GM18508 (cell line): ENCODE data around the gene ZCWPW1.
"Not testable (repeated sequence)": the region's sequence is repeated elsewhere in the genome, so short reads cannot be mapped to it uniquely, and the experiment has no call there.

Experiments used
- ATAC-seq: cut with Tn5 transposase; IDR thresholded peaks from one replicate; pipeline ENCODE4 v1.9.1; 2021; ENCODE audit warnings: moderate number of reproducible peaks; ENCODE audit not compliant: insufficient read depth, unreplicated experiment

The ZCWPW1 gene

GRCh38 chr7:100407285-100408180 is 21.0 kb downstream of the ZCWPW1 start:
- no peak for ATAC-seq

GRCh38 chr7:100406767-100407166 is 21.7 kb downstream of the ZCWPW1 start:
- no peak for ATAC-seq

GRCh38 chr7:100402241-100402640 is 26.3 kb downstream of the ZCWPW1 start:
- no peak for ATAC-seq

GRCh38 chr7:100401811-100402210 is 26.7 kb downstream of the ZCWPW1 start:
- ATAC-seq = no peak

- no peak for ATAC-seq
Observed at GRCh38 chr7:100400656-100401055, 27.8 kb downstream of the ZCWPW1 start.

- no peak for ATAC-seq
Observed at GRCh38 chr7:100400041-100400440, 28.5 kb downstream of the ZCWPW1 start.

GRCh38 chr7:100398239-100398638 is 30.3 kb downstream of the ZCWPW1 start:
- no peak for ATAC-seq

GRCh38 chr7:100397315-100398081 is 31.0 kb downstream of the ZCWPW1 start:
- ATAC-seq = no peak

- peak; percentile 78 for ATAC-seq
Observed at GRCh38 chr7:100396421-100396982, 32.0 kb downstream of the ZCWPW1 start.

- ATAC-seq = no peak
Observed at GRCh38 chr7:100394077-100394476, 34.4 kb downstream of the ZCWPW1 start.

- ATAC-seq = no peak
Observed at GRCh38 chr7:100393233-100393905, 35.1 kb downstream of the ZCWPW1 start.

GRCh38 chr7:100390286-100391009 is 38.1 kb downstream of the ZCWPW1 start:
- ATAC-seq = no peak

- ATAC-seq = no peak
Observed at GRCh38 chr7:100389437-100390088, 38.9 kb downstream of the ZCWPW1 start.

- no peak for ATAC-seq
Observed at GRCh38 chr7:100387695-100388094, 40.8 kb downstream of the ZCWPW1 start.

GRCh38 chr7:100386940-100387339 is 41.6 kb downstream of the ZCWPW1 start:
- ATAC-seq = no peak

GRCh38 chr7:100384628-100385294 is 43.7 kb downstream of the ZCWPW1 start:
- no peak for ATAC-seq

- ATAC-seq = not testable (repeated sequence)
Observed at GRCh38 chr7:100382234-100382853, 46.2 kb downstream of the ZCWPW1 start.

GRCh38 chr7:100381531-100382233 is 46.8 kb downstream of the ZCWPW1 start:
- ATAC-seq = not testable (repeated sequence)
